Activated T-helper 9 cell treated with anti-CD3 and anti-CD28 coated beads, Interleukin-2, amount 50 U/mL, for 16 hours (primary cell): Measurements from ENCODE around the gene LATS2.

Experiments used
- DNase-seq: peaks from one replicate; pipeline ENCODE4 v3.0.0-alpha.2; 2020; ENCODE audit warnings: low read depth

LATS2 gene

DNA sequence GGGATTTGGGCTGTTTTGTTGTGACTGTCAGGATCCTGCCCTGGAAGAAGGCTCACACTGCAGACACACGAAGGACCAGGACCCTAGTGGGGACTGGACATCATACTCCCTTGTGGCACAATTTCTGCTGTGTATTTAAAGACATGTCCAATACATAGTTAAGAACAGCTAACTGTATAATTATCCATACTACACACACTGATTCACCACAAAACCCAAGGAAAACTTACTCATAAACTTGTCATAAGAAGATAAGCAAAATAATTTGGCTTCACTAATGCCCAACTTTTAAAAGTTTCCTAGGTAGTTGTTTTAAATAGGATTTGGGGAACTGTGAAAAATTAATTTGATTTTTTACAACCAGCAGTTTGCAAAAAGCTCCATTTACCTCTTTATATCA, 46.1 kb downstream of the LATS2 start:
- no peak for DNase-seq

DNA sequence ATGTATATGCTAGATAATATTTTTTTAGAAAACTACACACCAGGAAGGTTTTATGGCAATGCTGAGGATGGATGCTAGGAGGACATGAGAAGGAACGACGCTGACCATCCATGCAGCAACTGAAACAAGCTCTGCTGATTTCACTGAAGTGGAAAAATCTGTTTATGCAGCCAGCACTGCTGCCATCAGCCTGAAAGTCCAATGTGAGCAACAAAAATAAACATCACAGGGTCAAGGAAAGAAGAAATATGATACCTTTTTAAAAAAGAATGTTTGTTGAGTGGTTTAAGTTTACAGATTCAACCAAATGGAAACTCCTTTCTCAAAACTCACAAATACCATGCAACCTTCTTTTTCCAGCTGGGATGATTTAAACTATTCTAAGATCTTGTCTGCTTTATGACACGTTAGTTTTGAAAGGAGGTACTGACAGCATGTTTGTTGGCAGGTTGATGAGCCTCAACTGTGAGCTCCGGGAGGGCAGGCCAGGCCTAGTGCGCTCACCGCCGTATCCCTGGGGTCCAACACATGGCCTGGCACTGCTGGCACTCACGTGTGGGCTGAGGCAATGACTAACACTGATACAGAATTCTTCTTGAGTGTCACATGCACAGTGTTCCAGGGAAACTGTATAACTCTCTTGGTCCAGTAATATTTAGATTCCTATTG, 46.8 kb downstream of the LATS2 start:
- DNase-seq: no peak

DNA sequence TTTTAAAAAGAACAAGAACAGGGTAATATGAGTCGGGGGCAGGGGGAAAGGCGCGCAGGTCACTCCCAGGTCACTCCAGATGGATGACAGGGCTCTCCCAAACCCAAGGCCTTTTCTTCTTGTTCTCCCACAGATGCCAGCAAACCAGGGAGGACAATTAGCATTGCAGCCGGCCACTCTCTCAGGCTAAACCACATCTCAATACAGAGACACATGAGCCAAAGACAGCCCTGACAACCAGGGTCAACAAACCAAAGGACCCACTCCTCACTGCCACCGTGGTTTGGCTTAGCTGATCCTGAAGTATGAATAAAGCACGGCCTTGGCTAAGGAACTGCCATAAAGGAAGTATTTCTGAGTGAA, 47.3 kb downstream of the LATS2 start:
- DNase-seq: no peak

DNA sequence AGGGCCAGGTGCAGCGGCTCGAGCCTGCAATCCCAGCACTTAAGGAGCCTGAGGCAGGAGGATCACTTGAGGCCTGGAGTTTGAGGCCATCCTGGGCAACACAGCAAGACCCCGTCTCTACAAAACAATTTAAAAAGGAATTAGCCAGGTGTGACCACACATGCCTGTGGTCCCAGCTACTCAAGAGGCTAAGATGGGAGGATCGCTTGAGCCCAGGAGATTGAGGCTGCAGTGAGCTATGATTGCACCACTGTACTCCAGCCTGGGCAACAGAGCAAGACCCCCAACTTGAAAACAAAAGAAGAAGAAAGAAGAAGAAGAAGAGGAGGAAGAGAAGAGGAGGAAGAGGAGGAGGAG, 47.7 kb downstream of the LATS2 start:
- DNase-seq: no peak

DNA sequence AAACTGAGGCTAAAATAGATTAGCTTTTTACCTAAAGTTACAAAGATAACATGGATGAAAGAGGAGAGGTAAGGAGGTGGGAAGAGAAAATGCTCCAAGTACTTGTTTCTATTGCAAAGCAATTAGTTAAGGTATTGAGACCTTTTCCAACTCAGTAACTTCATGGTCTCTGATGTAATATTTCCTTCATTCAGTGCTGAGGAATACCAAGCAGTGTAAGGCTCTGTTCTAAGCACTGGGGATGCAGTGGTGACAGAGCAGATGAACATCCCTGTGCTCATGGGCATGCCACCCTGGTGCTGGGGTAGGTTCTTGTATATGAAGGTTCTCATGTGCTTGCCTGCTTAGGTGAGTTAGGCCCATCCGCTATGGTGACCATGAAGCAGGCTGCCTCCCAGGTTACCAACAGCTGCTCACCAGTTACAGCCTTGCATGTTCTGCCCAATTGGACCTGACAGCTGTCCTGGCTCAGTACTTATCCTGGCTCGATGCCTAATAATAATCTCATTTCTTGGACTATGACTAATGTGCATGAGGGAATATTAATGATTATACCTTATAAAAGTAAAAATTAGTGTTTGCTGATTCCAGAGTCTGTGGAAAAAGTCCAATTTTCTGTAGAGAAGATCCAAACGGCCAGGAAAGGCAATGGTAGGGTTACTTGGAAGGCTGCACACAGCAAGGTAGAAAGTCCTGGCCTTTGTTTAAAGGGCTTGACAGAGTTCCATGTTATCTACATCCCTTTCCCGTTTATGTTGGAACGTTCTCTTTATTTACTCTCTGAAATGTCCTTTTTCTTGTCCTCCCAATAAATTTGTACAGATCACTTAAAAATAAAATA, 48.3 kb downstream of the LATS2 start:
- no peak for DNase-seq

DNA sequence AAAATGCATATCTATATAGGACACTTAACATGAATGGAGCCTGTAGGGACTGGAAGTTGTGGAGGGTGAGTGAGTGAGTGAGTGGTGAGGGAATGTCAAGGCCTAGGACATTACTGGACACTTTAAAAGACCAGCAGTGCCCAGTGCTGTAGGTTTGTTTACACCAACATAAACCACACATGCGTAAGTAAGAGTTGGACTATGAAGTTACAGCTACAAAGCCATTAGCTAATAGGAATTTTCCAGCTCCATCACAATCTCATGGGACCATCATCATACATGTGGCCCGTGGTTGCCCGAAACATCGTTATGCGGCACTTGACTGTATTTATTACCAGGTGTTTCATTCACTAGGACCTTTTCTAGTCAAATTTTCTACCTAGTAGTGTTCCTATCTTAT, 49.2 kb downstream of the LATS2 start:
- DNase-seq: no peak

DNA sequence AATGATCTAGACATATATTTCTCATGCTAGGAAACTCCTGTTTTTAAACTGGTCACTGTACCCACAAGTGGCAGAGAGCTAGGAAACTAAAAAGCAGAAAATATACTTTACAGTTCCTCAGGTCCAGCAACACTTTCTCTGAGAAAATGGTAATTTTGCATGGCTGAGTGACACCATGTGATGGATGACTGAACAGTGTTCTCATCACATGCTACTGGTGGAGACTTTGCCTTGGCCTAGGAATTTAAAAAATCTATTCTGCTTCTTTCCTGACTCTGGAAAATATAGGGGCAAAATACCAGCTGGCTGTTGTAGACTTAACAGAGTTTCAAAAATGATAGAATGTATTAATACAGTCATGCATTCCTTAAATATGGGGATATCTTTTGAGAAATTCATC, 50.0 kb downstream of the LATS2 start:
- no peak for DNase-seq

DNA sequence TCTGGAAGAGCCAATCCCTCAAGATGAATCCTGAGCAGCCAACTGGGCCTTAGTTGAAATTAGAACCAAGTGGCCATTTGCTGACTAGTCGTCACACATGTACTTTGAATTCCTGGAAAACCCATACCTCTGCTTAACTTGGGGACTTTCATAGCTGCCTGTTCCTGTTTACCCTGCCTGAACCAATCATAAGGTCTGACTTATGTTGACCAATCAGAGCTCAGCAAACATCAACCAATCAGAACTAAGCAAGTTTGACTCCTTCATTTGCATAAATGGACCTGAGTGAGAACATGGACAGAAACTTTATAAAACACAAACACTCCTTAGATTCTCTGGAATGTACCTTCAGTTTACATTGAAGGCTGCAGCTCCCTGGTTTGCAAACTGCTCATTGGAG, 50.8 kb downstream of the LATS2 start:
- DNase-seq: no peak

DNA sequence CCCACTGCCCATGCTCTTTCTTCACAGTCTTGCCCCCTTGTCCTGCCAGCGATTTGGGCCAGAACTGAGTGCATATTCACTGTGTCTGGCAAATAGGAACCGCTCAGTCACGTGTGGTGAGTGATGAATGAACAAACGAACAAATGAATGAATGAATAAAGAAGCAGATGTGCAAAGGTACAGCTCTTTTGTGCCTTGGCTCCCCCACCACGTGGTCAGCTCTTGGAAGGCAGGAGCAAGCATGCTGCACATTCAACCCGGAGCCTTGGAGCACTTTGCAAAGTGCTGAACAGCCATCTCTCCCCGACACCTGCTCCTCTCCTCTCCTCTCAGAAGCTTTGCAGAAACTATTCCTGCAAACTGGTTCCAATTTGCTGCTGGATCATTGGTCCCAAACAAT, 52.4 kb downstream of the LATS2 start:
- DNase-seq: no peak

DNA sequence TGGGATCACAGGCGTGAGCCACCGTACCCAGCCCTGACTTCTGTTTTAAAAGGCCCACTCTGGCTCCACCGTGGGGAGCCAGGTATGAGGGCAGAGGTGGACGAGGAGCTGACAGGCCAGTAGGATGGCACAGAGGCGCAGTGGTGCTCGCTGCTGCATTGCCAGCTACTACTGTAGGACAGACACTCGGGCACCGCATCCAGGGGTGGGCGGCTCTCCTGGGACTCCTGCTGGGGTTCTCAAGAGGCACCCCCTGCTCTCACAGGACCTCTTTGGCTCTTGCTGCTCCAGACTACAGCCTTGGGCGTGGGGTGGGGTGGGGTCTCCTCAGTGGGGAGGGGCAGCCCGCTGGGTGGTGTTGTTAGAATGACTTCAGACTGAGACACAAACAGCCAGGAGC, 53.4 kb downstream of the LATS2 start:
- no peak for DNase-seq

DNA sequence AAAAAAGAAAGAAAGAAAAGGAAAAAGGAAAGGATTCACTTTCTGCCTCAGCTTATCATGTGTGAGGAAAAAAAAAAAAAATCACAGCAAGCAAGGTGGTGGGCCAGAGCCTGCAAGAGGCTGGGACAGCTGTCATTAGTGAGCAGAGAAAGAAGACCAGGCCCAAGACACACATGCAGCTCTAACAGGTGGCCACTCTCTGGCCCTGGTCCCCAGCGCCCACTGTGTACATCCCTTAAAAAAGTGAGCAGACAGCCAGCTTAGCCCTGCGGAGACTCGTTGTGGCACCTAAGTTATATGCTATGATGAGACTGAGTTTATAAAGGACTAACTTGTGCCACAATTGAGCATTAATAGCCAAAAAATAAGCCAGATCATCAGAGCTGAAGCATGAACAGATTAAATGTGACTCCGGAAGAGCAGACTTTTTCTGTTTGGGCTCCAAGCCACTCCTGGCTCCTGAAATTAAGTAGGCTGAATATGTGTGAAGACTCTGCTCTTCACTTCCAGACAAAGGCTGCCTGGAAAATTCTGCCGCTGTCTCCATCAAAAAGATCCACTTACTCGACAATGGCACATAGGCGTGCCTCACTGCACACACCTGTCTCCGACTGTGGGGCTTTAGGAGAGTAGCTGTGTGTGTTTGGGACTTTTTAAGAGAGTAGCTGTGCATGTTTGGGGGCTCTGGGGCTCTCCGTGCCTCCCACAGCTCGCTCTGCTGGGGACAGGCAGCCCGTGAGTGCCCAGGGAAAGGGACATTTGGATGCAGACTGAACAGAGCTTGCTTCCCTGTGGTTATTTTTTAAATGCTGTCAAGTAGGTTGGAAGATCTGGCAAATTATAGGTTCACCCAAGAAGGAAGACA, 55.0 kb downstream of the LATS2 start:
- DNase-seq: no peak

DNA sequence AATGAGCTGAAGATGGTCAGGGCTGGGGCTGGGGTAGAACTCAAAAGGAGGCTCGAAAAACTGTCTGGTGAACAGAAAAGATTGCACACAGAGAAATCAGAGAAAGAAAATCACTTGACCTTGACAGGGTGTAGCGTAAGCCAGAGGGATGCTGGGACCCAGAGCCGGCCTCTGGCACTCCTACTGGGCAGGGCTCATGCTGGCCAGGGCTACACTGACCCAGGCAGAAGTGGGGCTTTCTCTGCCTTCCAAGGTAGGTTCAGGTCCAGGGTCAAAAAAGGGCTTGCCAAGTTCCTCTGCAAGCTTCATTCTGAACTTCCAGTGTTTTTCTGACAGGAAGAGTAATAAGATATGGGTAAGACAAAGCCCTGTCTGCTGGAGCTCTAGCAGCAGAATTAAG, 56.2 kb downstream of the LATS2 start:
- DNase-seq: no peak

DNA sequence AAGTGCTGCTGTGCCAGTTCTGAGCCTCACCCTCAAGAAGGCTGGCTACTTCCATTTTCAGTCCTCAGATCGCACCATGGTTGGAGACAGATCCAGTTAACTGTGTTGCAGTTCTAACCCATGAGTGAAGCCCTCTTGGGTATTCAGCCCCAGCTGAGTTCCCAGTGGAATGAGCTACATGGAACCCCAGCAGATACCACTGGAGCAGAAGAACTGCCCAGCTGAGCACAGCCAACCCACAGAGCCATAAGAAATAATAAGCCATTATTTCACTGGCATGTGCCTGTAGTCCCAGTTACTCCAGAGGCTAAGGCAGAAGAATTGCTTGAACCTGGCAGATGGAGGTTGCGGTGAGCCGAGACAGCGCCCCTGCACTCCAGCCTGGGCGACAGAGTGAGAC, 59.9 kb downstream of the LATS2 start:
- DNase-seq: no peak

DNA sequence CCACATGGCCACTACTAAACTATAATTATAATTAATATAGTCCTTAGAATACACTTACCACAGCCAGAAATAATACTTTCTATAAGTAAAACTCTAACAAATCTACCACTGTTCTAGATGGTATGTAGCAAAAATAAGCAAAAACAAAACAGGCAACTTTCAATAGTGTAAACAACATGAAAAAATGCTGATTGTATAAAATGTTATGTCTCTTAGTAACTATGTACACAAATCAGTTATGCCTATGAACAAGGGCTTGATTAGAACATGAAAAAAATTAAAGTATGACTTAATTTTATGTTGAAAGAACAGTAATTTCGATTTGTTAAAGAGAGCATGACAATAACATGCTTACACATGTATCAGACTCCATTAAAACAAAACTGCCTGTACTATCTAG, 60.7 kb downstream of the LATS2 start:
- no peak for DNase-seq

DNA sequence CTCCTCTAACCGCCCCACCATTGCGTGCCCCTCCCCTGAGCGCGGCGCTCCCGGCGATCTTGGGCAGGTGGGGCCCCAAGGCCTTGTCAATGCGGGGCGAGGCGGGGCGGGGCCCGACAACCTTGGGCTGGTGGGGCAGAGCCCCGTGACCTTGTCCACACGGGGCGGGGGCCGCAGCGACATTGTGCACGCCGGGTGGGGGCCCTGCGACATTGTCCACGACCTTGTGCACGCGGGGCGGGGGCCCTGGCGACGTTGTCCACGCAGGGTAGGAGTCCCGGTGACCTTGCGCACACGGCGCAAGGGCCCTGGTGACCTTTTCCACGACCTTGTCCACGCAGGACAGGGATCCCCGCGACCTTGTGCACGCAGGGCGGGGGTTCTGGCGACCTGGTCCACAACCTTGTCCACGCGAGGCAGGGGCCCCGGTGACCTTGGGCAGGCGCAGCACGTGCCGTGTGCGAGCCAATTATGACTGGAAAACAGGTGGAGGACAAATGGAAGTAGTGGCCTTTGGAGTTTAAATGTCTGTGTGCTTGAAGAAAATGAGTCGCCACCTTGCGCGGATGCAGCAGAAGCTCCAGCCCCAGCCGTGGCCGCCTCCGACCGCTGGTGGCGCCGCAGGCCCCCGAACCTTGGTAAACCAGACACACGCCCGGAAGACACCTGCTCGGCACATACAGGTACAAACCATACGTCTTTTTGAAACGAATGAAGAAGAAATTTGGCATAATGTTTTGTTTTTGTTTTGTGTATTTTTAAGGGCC, 62.6 kb downstream of the LATS2 start:
- no peak for DNase-seq

DNA sequence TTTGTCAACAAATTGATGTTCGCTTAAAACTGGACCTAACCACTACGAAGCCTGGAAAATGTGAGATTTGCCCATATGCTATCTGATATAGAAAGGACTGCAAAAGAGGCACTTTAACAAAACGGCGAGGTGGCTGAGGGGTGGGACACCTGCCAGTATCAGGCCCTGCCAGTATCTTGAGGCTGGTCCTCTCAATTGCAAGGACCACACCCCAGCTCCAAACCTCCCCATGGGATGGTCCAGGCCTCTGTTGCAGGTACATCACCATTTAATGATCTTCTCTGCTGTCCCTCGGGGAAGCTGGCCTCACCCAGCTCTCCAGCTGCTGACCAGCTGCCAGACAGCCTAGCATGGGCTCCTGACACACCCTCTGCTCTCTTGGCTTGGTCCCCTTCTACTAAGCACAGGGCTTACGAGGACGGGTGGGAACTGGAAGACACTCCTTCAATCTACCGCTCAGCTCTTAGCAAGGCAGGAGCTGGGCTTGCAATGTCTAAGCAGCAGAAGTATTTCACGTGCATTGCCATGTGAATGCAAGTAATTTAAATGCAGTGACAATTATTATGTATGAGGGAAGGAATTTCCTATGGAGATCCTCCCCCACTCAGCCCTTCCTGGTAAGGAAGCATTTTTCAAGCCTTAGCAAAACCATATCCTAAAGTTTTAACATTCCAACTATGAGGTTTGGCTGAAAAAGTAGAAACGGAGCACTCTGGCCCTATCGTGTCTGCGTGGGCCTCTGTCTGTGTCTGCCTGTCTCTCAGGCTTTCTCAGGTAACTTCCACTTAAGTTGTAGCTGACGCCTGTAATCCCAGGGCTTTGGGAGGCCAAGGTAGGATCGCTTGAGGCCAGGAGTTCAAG, 63.9 kb downstream of the LATS2 start:
- no peak for DNase-seq

DNA sequence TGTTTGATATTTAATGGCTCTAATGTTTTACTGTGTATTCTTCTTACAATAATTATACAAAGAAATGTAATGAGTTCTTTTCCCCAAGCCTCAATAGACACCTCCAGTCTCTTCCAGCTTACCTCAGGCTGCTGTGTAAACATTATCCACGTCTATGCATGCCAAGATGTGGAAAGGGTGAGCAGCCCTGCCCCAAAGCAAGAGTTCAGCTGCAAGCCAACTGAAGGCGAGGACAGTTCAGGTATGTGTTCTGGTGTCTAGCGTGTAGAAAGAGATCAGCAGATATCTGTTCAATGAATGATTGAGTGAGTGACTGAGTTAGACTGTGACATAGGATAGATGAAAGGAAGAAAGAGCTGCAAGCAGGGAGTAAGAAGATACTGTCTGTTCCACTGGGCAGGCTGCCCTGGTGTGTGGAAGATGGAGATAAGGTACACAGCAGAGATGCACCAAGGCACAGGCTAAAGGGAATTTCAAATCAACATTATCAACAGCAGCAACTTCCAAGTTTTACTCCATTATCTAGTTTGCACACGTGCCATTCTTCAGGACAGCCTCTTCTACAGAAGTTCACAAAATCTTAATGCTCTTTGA, 66.0 kb downstream of the LATS2 start:
- DNase-seq: no peak

DNA sequence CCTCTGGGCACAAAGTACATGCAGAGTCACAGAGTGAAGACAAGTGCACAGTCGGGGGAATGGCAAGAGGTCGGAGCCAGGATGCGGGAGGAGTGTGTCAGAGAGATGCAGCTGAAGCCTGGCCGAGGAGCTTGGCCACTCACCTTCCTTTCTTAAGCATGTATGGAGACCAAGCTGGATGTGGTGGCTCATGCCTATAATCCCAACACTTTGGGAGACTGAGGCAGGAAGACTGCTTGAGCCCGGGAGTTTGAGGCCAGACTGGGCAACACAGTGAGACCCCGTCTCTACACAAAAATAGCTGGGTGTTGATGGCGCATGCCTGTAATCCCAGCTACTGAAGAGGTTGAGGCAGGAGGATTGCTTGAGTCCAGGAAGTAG, 67.0 kb downstream of the LATS2 start:
- DNase-seq: no peak

DNA sequence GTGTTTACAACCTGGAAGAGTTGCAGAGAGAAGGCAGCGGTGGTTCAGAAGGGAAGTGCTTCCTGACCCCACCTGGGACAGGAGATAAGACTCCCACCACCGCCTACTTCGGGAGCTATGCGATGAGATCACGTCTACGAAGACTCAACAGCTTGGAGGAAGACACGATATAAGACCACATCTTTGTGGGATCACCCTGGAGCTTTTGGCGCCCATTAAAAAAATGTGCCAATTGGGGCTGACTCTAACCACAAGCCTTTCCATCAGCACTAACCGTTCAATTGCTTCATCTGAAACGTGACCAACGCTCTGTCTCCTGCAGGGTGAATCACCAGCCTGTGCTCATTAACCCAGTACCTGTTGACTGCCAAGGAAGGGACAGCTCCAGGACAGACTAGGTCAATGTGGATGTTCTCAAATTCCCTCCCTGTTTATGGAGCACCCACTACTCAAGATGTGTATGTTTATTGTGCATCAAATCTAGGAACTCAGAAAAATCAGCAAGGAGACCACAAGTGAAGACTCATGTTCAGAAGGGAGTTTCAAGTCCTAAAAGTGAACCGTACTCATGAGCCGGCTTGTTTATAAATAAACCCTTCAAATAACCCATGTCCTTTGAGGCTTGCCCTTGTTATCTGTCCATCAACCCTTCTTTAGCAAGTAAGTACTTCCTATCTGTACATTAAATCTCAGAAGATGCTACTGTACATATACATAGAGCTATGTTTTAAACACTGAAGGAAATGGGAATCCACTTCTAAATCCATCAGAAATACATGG, 67.5 kb downstream of the LATS2 start:
- DNase-seq: no peak

DNA sequence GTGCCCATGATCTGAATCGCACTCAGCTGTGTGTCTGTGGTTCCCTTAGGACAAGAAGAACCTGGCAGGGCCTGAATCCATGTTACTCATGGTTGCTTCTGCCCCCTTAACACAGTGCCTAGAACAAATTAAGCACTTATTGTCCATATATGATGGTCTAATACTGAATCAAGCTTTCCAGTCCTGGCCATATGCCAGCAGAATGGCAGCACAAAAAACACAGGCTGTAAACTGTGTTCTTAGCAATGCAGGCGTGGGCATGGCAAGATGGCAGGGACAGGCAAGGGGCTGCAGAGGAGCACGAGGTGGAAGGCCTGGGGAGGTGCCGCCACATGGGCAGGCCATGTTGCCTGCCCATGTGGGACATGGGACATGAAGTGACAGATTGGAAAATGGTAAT, 68.2 kb downstream of the LATS2 start:
- no peak for DNase-seq
